22Rv1 (cell line): ENCODE data around the gene LRRC3C.

Source experiments
- ZFX ChIP-seq: fragments of 450-650 bp; IDR thresholded peaks from 2 replicates; pipeline ENCODE4 v1.6.1; 2017; ENCODE audit warnings: antibody characterized with exemption, borderline replicate concordance
- TF ChIP-seq, protein P1 (sequence below): fragments of 450-650 bp; IDR thresholded peaks from 2 replicates; pipeline ENCODE4 v1.5.1; 2017; ENCODE audit warnings: mild to moderate bottlenecking

- TF ChIP-seq ZFX: no peak
- TF ChIP-seq, protein P1, sequence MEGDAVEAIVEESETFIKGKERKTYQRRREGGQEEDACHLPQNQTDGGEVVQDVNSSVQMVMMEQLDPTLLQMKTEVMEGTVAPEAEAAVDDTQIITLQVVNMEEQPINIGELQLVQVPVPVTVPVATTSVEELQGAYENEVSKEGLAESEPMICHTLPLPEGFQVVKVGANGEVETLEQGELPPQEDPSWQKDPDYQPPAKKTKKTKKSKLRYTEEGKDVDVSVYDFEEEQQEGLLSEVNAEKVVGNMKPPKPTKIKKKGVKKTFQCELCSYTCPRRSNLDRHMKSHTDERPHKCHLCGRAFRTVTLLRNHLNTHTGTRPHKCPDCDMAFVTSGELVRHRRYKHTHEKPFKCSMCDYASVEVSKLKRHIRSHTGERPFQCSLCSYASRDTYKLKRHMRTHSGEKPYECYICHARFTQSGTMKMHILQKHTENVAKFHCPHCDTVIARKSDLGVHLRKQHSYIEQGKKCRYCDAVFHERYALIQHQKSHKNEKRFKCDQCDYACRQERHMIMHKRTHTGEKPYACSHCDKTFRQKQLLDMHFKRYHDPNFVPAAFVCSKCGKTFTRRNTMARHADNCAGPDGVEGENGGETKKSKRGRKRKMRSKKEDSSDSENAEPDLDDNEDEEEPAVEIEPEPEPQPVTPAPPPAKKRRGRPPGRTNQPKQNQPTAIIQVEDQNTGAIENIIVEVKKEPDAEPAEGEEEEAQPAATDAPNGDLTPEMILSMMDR: no peak
These were observed 28.2 kb downstream of the LRRC3C start for GRCh38 chr17:39955726-39956225.
